ENCODE data around the gene ATP6V0E1. TPM values are rescaled to one million over a fixed set of nuclear protein-coding genes. Genes with fewer than 3 reads are reported as not detected.

ATP6V0E1 gene
- polyA plus RNA-seq, 1 donor from 2014 or later = 53.0 TPM

DNA sequence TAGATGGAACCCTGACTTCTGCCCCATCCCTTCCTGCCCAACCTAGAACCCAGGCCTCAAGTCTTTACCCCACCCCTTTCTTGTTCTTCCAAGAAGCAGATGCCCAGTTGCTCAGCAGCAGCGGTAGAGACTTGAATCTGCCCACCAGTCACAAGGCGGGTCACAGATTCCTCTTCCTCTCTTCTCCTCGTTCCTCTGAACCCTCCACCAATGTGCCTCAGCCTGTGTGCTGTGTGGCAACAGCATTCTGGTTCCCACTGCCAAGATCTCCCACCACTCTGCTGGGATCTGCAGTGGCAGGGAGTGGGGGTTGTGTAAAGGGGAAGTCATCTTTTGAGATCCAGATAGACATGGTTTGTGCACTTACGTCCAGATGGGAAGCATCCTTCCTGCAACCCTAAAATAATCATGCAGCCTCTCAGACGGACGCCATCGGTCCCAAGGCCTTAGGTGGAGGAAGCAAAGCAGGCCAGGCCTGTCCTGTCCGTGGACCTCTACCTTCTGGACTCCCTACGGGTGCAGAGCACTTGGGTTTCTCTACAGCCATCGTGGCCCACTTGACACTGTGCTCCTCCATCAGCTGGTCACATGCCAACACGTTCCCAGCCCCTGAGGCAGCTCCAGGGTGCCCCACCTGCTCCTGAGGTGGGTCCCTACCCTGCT is 32.1 kb upstream of the ATP6V0E1 start:
- no peaks in the 10 kb centered on the region for H3K36me3 ChIP-seq (ENCODE audit: insufficient read depth, low read length)

DNA sequence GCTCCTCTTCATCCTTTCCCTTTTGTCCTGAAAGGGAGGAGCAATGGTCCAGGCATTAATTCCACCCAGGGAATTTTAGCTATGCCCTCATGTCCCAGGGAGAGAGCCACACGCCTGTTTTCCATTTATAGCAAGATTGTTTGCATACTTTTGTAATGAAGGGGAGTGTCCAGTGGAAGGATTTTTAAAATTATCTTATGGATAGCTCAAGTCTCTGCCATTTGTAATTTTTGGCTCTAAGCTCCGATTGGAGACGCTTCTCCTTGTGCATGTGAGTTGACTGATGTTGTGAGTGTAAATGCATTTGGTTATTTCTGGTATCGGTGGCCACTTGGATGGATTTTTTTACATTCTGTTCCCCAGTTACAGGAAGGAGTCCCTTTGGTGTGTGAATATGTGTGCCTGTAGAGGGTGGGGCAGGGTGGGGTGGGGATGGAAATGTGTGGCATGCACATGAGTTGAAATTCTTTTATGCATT is 31.5 kb upstream of the ATP6V0E1 start:
- H3K4me2 ChIP-seq (ENCODE audit: low read length) = no peak overlapping the region
- H4K20me1 ChIP-seq (ENCODE audit: insufficient read depth) = no peaks in the 10 kb centered on the region
- no peak overlapping the region for H2AFZ ChIP-seq (ENCODE audit: low read depth, low read length)
- no peak overlapping the region for H3K27ac ChIP-seq (ENCODE audit: low read length)
- no peaks in the 10 kb centered on the region for H3K79me2 ChIP-seq (replicated peaks; ENCODE audit: insufficient read depth, low read length)
- no peaks in the 10 kb centered on the region for H3F3A ChIP-seq (ENCODE audit: insufficient read depth, low read length, poor library complexity, severe bottlenecking)
- H3K27me3 ChIP-seq (ENCODE audit: insufficient read depth, low read depth, low read length) = no peaks in the 10 kb centered on the region
- no peaks in the 10 kb centered on the region for H3K9me2 ChIP-seq (ENCODE audit: insufficient read depth, low read length)
- H3K9ac ChIP-seq (ENCODE audit: low read length) = no peak overlapping the region
- no peaks in the 10 kb centered on the region for H3K9me3 ChIP-seq (ENCODE audit: low read length)
- H3K4me3 ChIP-seq (ENCODE audit: low read length) = no peak overlapping the region
- H3K36me3 ChIP-seq (ENCODE audit: insufficient read depth, low read length) = no peaks in the 10 kb centered on the region
- TF ChIP-seq, protein P1, sequence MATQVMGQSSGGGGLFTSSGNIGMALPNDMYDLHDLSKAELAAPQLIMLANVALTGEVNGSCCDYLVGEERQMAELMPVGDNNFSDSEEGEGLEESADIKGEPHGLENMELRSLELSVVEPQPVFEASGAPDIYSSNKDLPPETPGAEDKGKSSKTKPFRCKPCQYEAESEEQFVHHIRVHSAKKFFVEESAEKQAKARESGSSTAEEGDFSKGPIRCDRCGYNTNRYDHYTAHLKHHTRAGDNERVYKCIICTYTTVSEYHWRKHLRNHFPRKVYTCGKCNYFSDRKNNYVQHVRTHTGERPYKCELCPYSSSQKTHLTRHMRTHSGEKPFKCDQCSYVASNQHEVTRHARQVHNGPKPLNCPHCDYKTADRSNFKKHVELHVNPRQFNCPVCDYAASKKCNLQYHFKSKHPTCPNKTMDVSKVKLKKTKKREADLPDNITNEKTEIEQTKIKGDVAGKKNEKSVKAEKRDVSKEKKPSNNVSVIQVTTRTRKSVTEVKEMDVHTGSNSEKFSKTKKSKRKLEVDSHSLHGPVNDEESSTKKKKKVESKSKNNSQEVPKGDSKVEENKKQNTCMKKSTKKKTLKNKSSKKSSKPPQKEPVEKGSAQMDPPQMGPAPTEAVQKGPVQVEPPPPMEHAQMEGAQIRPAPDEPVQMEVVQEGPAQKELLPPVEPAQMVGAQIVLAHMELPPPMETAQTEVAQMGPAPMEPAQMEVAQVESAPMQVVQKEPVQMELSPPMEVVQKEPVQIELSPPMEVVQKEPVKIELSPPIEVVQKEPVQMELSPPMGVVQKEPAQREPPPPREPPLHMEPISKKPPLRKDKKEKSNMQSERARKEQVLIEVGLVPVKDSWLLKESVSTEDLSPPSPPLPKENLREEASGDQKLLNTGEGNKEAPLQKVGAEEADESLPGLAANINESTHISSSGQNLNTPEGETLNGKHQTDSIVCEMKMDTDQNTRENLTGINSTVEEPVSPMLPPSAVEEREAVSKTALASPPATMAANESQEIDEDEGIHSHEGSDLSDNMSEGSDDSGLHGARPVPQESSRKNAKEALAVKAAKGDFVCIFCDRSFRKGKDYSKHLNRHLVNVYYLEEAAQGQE (IDR thresholded peaks at IDR 0.05; ENCODE audit: borderline replicate concordance) = no peak
- no peak for TF ChIP-seq MXI1 (conservative IDR thresholded peaks at IDR 0.05; ENCODE audit: poor library complexity, severe bottlenecking)
- no peak for TF ChIP-seq SMC3 (conservative IDR thresholded peaks at IDR 0.05; ENCODE audit: poor library complexity)
- TF ChIP-seq RAD21 (conservative IDR thresholded peaks at IDR 0.05) = no peak

More for the DNA sequence above, 32.1 kb upstream of the ATP6V0E1 start:
- Histone ChIP-seq H3K9ac (ENCODE audit: low read length) (no peak overlapping the region), H3K9me3 (ENCODE audit: low read length) (no peaks in the 10 kb centered on the region), H3K4me3 (ENCODE audit: low read length) (no peak overlapping the region), H3K79me2 (replicated peaks; ENCODE audit: insufficient read depth, low read length) (no peaks in the 10 kb centered on the region), H3K27me3 (ENCODE audit: insufficient read depth, low read depth, low read length) (no peaks in the 10 kb centered on the region), H2AFZ (ENCODE audit: low read depth, low read length) (no peak overlapping the region), H3K9me2 (ENCODE audit: insufficient read depth, low read length) (no peaks in the 10 kb centered on the region), H3K4me2 (ENCODE audit: low read length) (no peak overlapping the region), H4K20me1 (ENCODE audit: insufficient read depth) (no peaks in the 10 kb centered on the region), H3K27ac (ENCODE audit: low read length) (no peak overlapping the region), H3F3A (ENCODE audit: insufficient read depth, low read length, poor library complexity, severe bottlenecking) (no peaks in the 10 kb centered on the region)
- TF ChIP-seq MXI1 (conservative IDR thresholded peaks at IDR 0.05; ENCODE audit: poor library complexity, severe bottlenecking) (no peak), EP300 (conservative IDR thresholded peaks at IDR 0.05; ENCODE audit: poor library complexity, severe bottlenecking) (no peak), POLR2AphosphoS5 (IDR thresholded peaks at IDR 0.05) (no peak), RAD21 (conservative IDR thresholded peaks at IDR 0.05) (no peak), EZH2 (IDR thresholded peaks at IDR 0.05; ENCODE audit: borderline replicate concordance, insufficient read depth, low read length, poor library complexity, severe bottlenecking) (no peak), SMC3 (conservative IDR thresholded peaks at IDR 0.05; ENCODE audit: poor library complexity) (no peak), TAF1 (IDR thresholded peaks at IDR 0.05; ENCODE audit: low read depth) (no peak)
- TF ChIP-seq, protein P2, sequence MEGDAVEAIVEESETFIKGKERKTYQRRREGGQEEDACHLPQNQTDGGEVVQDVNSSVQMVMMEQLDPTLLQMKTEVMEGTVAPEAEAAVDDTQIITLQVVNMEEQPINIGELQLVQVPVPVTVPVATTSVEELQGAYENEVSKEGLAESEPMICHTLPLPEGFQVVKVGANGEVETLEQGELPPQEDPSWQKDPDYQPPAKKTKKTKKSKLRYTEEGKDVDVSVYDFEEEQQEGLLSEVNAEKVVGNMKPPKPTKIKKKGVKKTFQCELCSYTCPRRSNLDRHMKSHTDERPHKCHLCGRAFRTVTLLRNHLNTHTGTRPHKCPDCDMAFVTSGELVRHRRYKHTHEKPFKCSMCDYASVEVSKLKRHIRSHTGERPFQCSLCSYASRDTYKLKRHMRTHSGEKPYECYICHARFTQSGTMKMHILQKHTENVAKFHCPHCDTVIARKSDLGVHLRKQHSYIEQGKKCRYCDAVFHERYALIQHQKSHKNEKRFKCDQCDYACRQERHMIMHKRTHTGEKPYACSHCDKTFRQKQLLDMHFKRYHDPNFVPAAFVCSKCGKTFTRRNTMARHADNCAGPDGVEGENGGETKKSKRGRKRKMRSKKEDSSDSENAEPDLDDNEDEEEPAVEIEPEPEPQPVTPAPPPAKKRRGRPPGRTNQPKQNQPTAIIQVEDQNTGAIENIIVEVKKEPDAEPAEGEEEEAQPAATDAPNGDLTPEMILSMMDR (IDR thresholded peaks at IDR 0.05; ENCODE audit: poor library complexity, severe bottlenecking) = no peak
- TF ChIP-seq, protein P1 (IDR thresholded peaks at IDR 0.05; ENCODE audit: borderline replicate concordance) = no peak
